ENCODE results near the gene ZNF516.

ZNF516 gene

GRCh38 chr18:76335859-76336640 is 159.0 kb downstream of the ZNF516 start:
- no peak for DNase-seq

- no peak for DNase-seq
Measured at GRCh38 chr18:76328140-76328539, 166.9 kb downstream of the ZNF516 start.

GRCh38 chr18:76323891-76324290 is 171.2 kb downstream of the ZNF516 start:
- no peak for DNase-seq

GRCh38 chr18:76322686-76323085 is 172.4 kb downstream of the ZNF516 start:
- no peak for DNase-seq

- DNase-seq, result no peak
Measured at GRCh38 chr18:76319366-76319765, 175.7 kb downstream of the ZNF516 start.

GRCh38 chr18:76318607-76319006 is 176.4 kb downstream of the ZNF516 start:
- DNase-seq, result no peak

GRCh38 chr18:76317136-76317535 is 177.9 kb downstream of the ZNF516 start:
- DNase-seq, result no peak

- DNase-seq, result no peak
Measured at GRCh38 chr18:76315722-76316230, 179.3 kb downstream of the ZNF516 start.

- no peak for DNase-seq
Measured at GRCh38 chr18:76314496-76314895, 180.5 kb downstream of the ZNF516 start.

GRCh38 chr18:76314015-76314414 is 181.0 kb downstream of the ZNF516 start:
- no peak for DNase-seq

Measured in NCI-H510A treated with DMSO at 0.1 percent for 48 hours (cell line).